ENCODE data around the gene GARRE1.

The GARRE1 gene

GRCh38 chr19:34220472-34221063 lies 33.8 kb upstream of the GARRE1 start:
- H3K4me1 ChIP-seq (ENCODE audit: control insufficient read depth, insufficient read depth, low read length) = peaks cover 7% of the 10 kb centered on the region
- H3K36me3 ChIP-seq (ENCODE audit: control insufficient read depth, insufficient read depth, low read length) = peaks cover 20% of the 10 kb centered on the region
- no peak overlapping the region for H3K4me3 ChIP-seq (ENCODE audit: low read depth, low read length)
- H3K27me3 ChIP-seq (ENCODE audit: control insufficient read depth, insufficient read depth, low read length) = no peaks in the 10 kb centered on the region
- H3K9ac ChIP-seq (ENCODE audit: low read depth, low read length) = no peak overlapping the region
- H3K9me3 ChIP-seq (ENCODE audit: control insufficient read depth, insufficient read depth, low read length) = no peaks in the 10 kb centered on the region

DNA sequence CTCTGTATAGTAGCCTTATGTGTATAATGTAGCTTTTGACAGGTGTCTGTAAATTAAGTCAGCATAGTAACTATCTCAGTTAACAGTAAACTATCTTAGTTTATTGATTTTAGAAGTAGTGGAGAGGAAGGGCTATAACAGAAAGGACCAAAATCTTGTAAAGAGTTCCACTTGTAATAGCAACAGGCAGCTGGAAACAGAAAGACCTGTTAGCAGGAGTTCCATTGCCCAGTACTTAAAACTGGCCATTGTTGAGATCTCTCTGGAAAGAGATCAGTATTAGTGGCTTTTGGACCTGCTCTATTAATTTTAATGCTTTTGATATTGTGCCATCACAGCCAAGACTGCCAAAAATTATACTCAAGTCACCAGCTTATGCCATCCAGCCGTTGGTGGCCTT lies 32.0 kb upstream of the GARRE1 start:
- Histone ChIP-seq H3K4me3 (ENCODE audit: low read depth, low read length) (no peak overlapping the region), H3K27me3 (ENCODE audit: control insufficient read depth, insufficient read depth, low read length) (no peaks in the 10 kb centered on the region), H3K36me3 (ENCODE audit: control insufficient read depth, insufficient read depth, low read length) (peaks cover 22% of the 10 kb centered on the region), H3K9me3 (ENCODE audit: control insufficient read depth, insufficient read depth, low read length) (no peaks in the 10 kb centered on the region), H3K9ac (ENCODE audit: low read depth, low read length) (no peak overlapping the region), H3K4me1 (ENCODE audit: control insufficient read depth, insufficient read depth, low read length) (peaks cover 7% of the 10 kb centered on the region)

GRCh38 chr19:34224996-34225658 lies 29.2 kb upstream of the GARRE1 start:
- H3K4me3 ChIP-seq (ENCODE audit: low read depth, low read length) = no peak overlapping the region

DNA sequence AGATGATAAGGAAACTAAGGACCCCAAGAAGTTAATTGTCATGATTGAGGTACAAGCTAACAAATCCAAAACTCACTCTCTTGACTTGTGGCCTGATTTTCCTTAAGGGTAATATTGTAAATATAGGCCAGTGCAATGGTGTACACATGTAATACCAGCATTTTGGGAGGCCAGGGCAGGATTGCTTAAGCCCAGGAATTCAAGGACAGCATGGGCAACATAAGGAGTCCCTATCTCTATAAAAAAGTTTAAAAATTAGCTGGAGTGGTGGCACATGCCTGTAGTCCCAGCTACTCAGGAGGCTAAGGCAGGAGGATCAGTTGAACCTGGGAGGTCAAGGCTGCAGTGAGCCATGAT lies 28.7 kb upstream of the GARRE1 start:
- H3K36me3 ChIP-seq (ENCODE audit: control insufficient read depth, insufficient read depth, low read length) = peaks cover 22% of the 10 kb centered on the region
- H3K27me3 ChIP-seq (ENCODE audit: control insufficient read depth, insufficient read depth, low read length) = no peaks in the 10 kb centered on the region
- H3K4me1 ChIP-seq (ENCODE audit: control insufficient read depth, insufficient read depth, low read length) = peaks cover 10% of the 10 kb centered on the region
- no peak overlapping the region for H3K9ac ChIP-seq (ENCODE audit: low read depth, low read length)
- no peak overlapping the region for H3K4me3 ChIP-seq (ENCODE audit: low read depth, low read length)
- H3K9me3 ChIP-seq (ENCODE audit: control insufficient read depth, insufficient read depth, low read length) = no peaks in the 10 kb centered on the region

More at GRCh38 chr19:34224996-34225658, 29.2 kb upstream of the GARRE1 start:
- peaks cover 7% of the 10 kb centered on the region for H3K4me1 ChIP-seq (ENCODE audit: control insufficient read depth, insufficient read depth, low read length)
- H3K9ac ChIP-seq (ENCODE audit: low read depth, low read length) = no peak overlapping the region
- peaks cover 22% of the 10 kb centered on the region for H3K36me3 ChIP-seq (ENCODE audit: control insufficient read depth, insufficient read depth, low read length)
- no peaks in the 10 kb centered on the region for H3K27me3 ChIP-seq (ENCODE audit: control insufficient read depth, insufficient read depth, low read length)
- H3K9me3 ChIP-seq (ENCODE audit: control insufficient read depth, insufficient read depth, low read length) = no peaks in the 10 kb centered on the region

DNA sequence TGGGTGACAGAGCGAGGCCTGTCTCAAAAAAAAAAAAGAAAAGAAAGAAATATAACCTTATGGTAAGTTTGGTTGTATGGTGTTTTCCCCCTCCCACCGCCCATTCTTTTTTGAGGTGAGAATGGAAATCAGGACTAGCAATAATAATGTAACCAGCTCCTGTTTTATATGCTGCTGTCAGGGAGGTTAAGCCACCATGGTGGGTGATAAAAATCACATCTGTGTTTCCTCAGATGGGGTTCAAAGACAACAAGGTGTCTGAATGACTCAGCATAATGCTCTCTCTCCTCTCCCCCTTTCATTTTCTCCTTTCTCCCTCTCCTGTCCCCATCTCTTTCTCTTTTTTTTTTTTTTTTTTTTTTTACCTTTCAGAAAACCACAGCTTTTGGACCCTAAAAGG lies 28.3 kb upstream of the GARRE1 start:
- Histone ChIP-seq H3K9ac (ENCODE audit: low read depth, low read length) (no peak overlapping the region), H3K27me3 (ENCODE audit: control insufficient read depth, insufficient read depth, low read length) (no peaks in the 10 kb centered on the region), H3K4me3 (ENCODE audit: low read depth, low read length) (no peak overlapping the region), H3K36me3 (ENCODE audit: control insufficient read depth, insufficient read depth, low read length) (peaks cover 22% of the 10 kb centered on the region), H3K4me1 (ENCODE audit: control insufficient read depth, insufficient read depth, low read length) (peaks cover 10% of the 10 kb centered on the region), H3K9me3 (ENCODE audit: control insufficient read depth, insufficient read depth, low read length) (no peaks in the 10 kb centered on the region)

DNA sequence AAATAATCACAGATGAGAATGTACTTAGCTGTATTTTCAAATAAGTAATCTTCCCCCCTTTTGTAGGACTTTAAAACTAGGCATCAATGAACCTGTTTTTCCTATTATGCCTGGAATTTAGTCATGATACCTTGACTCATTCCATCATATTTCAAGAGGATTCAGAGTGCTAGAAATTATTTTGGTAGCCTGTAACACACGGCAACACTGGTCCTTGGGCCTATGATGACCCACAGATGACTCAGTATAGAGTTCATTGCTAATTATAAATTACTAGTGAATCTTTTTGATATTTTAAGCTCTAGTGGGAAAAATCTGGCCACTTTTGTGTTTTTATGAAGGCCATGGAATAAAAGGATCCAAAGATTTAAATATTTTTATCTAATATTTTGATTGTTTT lies 26.0 kb upstream of the GARRE1 start:
- Histone ChIP-seq H3K9ac (ENCODE audit: low read depth, low read length) (no peak overlapping the region), H3K4me1 (ENCODE audit: control insufficient read depth, insufficient read depth, low read length) (peaks cover 16% of the 10 kb centered on the region), H3K9me3 (ENCODE audit: control insufficient read depth, insufficient read depth, low read length) (no peaks in the 10 kb centered on the region), H3K4me3 (ENCODE audit: low read depth, low read length) (no peak overlapping the region), H3K36me3 (ENCODE audit: control insufficient read depth, insufficient read depth, low read length) (peaks cover 11% of the 10 kb centered on the region), H3K27me3 (ENCODE audit: control insufficient read depth, insufficient read depth, low read length) (no peaks in the 10 kb centered on the region)

GRCh38 chr19:34228762-34229161 lies 25.6 kb upstream of the GARRE1 start:
- peaks cover 16% of the 10 kb centered on the region for H3K4me1 ChIP-seq (ENCODE audit: control insufficient read depth, insufficient read depth, low read length)
- H3K4me3 ChIP-seq (ENCODE audit: low read depth, low read length) = no peak overlapping the region
- H3K9ac ChIP-seq (ENCODE audit: low read depth, low read length) = no peak overlapping the region
- peaks cover 7% of the 10 kb centered on the region for H3K36me3 ChIP-seq (ENCODE audit: control insufficient read depth, insufficient read depth, low read length)
- no peaks in the 10 kb centered on the region for H3K27me3 ChIP-seq (ENCODE audit: control insufficient read depth, insufficient read depth, low read length)
- H3K9me3 ChIP-seq (ENCODE audit: control insufficient read depth, insufficient read depth, low read length) = no peaks in the 10 kb centered on the region

- Histone ChIP-seq H3K36me3 (ENCODE audit: control insufficient read depth, insufficient read depth, low read length) (peaks cover 5% of the 10 kb centered on the region), H3K4me1 (ENCODE audit: control insufficient read depth, insufficient read depth, low read length) (peaks cover 10% of the 10 kb centered on the region), H3K9ac (ENCODE audit: low read depth, low read length) (no peak overlapping the region)
These were observed 24.6 kb upstream of the GARRE1 start for GRCh38 chr19:34229721-34230120.

GRCh38 chr19:34230820-34231219 lies 23.5 kb upstream of the GARRE1 start:
- Histone ChIP-seq H3K9me3 (ENCODE audit: control insufficient read depth, insufficient read depth, low read length) (no peaks in the 10 kb centered on the region), H3K9ac (ENCODE audit: low read depth, low read length) (no peak overlapping the region), H3K36me3 (ENCODE audit: control insufficient read depth, insufficient read depth, low read length) (peaks cover 2% of the 10 kb centered on the region), H3K27me3 (ENCODE audit: control insufficient read depth, insufficient read depth, low read length) (no peaks in the 10 kb centered on the region), H3K4me1 (ENCODE audit: control insufficient read depth, insufficient read depth, low read length) (peaks cover 9% of the 10 kb centered on the region), H3K4me3 (ENCODE audit: low read depth, low read length) (no peak overlapping the region)

More at GRCh38 chr19:34229721-34230120, 24.6 kb upstream of the GARRE1 start:
- H3K4me3 ChIP-seq (ENCODE audit: low read depth, low read length) = no peak overlapping the region
- H3K27me3 ChIP-seq (ENCODE audit: control insufficient read depth, insufficient read depth, low read length) = no peaks in the 10 kb centered on the region
- H3K9me3 ChIP-seq (ENCODE audit: control insufficient read depth, insufficient read depth, low read length) = no peaks in the 10 kb centered on the region

- no peak overlapping the region for H3K9ac ChIP-seq (ENCODE audit: low read depth, low read length)
- H3K4me1 ChIP-seq (ENCODE audit: control insufficient read depth, insufficient read depth, low read length) = peaks cover 9% of the 10 kb centered on the region
- no peaks in the 10 kb centered on the region for H3K36me3 ChIP-seq (ENCODE audit: control insufficient read depth, insufficient read depth, low read length)
- no peak overlapping the region for H3K4me3 ChIP-seq (ENCODE audit: low read depth, low read length)
- H3K9me3 ChIP-seq (ENCODE audit: control insufficient read depth, insufficient read depth, low read length) = no peaks in the 10 kb centered on the region
- H3K27me3 ChIP-seq (ENCODE audit: control insufficient read depth, insufficient read depth, low read length) = no peaks in the 10 kb centered on the region
These were observed 22.9 kb upstream of the GARRE1 start for GRCh38 chr19:34231439-34231838.

GRCh38 chr19:34232566-34233481 lies 21.5 kb upstream of the GARRE1 start:
- Histone ChIP-seq H3K27me3 (ENCODE audit: control insufficient read depth, insufficient read depth, low read length) (no peaks in the 10 kb centered on the region), H3K36me3 (ENCODE audit: control insufficient read depth, insufficient read depth, low read length) (no peaks in the 10 kb centered on the region), H3K4me1 (ENCODE audit: control insufficient read depth, insufficient read depth, low read length) (peaks cover 15% of the 10 kb centered on the region), H3K9me3 (ENCODE audit: control insufficient read depth, insufficient read depth, low read length) (no peaks in the 10 kb centered on the region), H3K4me3 (ENCODE audit: low read depth, low read length) (no peak overlapping the region), H3K9ac (ENCODE audit: low read depth, low read length) (no peak overlapping the region)
